HL-60 (cell line): Measurements from ENCODE around the gene DMD.

Experiments
- GABPA ChIP-seq: IDR thresholded peaks from 2 replicates; pipeline ENCODE4 v1.6.1; 2012; ENCODE audit warnings: low read depth
- POLR2AphosphoS5 ChIP-seq: IDR thresholded peaks from 2 replicates; pipeline ENCODE4 v1.6.1; 2012; ENCODE audit warnings: low read depth
- REST ChIP-seq: IDR thresholded peaks from 2 replicates; pipeline ENCODE4 v1.6.1; 2012; ENCODE audit warnings: low read depth; ENCODE audit not compliant: insufficient replicate concordance
- SPI1 ChIP-seq: IDR thresholded peaks from 2 replicates; pipeline ENCODE4 v1.6.1; 2012; ENCODE audit warnings: low read depth, mild to moderate bottlenecking, borderline replicate concordance
- TF ChIP-seq, protein P1 (sequence below): IDR thresholded peaks from one replicate; pipeline ENCODE4 v1.5.1; 2011; ENCODE audit warnings: low read length, control low read depth, inconsistent platforms; ENCODE audit not compliant: insufficient read depth

- TF ChIP-seq, protein P1, sequence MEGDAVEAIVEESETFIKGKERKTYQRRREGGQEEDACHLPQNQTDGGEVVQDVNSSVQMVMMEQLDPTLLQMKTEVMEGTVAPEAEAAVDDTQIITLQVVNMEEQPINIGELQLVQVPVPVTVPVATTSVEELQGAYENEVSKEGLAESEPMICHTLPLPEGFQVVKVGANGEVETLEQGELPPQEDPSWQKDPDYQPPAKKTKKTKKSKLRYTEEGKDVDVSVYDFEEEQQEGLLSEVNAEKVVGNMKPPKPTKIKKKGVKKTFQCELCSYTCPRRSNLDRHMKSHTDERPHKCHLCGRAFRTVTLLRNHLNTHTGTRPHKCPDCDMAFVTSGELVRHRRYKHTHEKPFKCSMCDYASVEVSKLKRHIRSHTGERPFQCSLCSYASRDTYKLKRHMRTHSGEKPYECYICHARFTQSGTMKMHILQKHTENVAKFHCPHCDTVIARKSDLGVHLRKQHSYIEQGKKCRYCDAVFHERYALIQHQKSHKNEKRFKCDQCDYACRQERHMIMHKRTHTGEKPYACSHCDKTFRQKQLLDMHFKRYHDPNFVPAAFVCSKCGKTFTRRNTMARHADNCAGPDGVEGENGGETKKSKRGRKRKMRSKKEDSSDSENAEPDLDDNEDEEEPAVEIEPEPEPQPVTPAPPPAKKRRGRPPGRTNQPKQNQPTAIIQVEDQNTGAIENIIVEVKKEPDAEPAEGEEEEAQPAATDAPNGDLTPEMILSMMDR = no peak
- TF ChIP-seq REST = no peak
- TF ChIP-seq POLR2AphosphoS5 = no peak
- no peak for TF ChIP-seq SPI1
- TF ChIP-seq GABPA = no peak
Observed at GRCh38 chrX:32525234-32525633, 686.1 kb downstream of the DMD start.
